ENCODE measurements around the gene UFSP1. TPM values are rescaled to one million over a fixed set of nuclear protein-coding genes. Genes with fewer than 3 reads are reported as not detected.
A peak's percentile ranks its signal among the peaks of the same experiment; 100 is the strongest.
"Not testable (repeated sequence)": the region's sequence is repeated elsewhere in the genome, so short reads cannot be mapped to it uniquely, and the experiment has no call there.

The UFSP1 gene
- polyA plus RNA-seq (2011; rRNA removed) = 1.1 and 2.0 TPM in 2 replicates
- polyA minus RNA-seq (2011; rRNA and poly(A)+ RNA removed) = 1.0 and 1.6 TPM in 2 replicates

- TF ChIP-seq CTCF (IDR thresholded peaks at IDR 0.05; ENCODE audit: insufficient read depth, low read depth, low read length) = no peak
- Histone ChIP-seq H3K36me3 (ENCODE audit: control insufficient read depth, insufficient read depth, low read length) (peaks cover 36% of the 10 kb centered on the region), H3K27me3 (ENCODE audit: control insufficient read depth, insufficient read depth, low read length) (no peaks in the 10 kb centered on the region), H3K4me3 (ENCODE audit: low read depth, low read length) (peak within 1 kb of the TSS; percentile 61)
- ChIA-PET POLR2A (interaction anchor here (0.6 to 1.5 kb wide), 6 partner anchors 14 to 277 kb away, joined by 3 to 16 read pairs (median 10); partner anchors contain the start of genes MOSPD3, POP7, SRRT and TRIP6), CTCF (interaction anchor here (0.6 to 2.0 kb wide), 7 partner anchors 62 to 188 kb away, joined by 3 to 9 read pairs (median 3); partner anchors contain the start of genes EPHB4 and POP7)
- no peak for DNase-seq (ENCODE audit: low read depth)
Measured at GRCh38 chr7:100888988-100889750, at the start of gene UFSP1. TSS of gene UFSP1 (minus strand) at chr7:100889715. CDS start at chr7:100889271, 444 bp downstream.

- H3K4me3 ChIP-seq (ENCODE audit: low read depth, low read length); DNase-seq (ENCODE audit: low read depth); H3K36me3 ChIP-seq (ENCODE audit: control insufficient read depth, insufficient read depth, low read length); POLR2A ChIA-PET; H3K27me3 ChIP-seq (ENCODE audit: control insufficient read depth, insufficient read depth, low read length): not testable (repeated sequence)
- CTCF ChIA-PET = interaction anchor here (0.6 to 1.0 kb wide), 2 partner anchors 122 to 410 kb away, joined by 3 read pairs; no protein-coding TSS in a partner anchor
Measured at GRCh38 chr7:100936167-100936566, 46.7 kb upstream of the UFSP1 start.

GRCh38 chr7:100935381-100935780 lies 45.9 kb upstream of the UFSP1 start:
- CTCF ChIA-PET = interaction anchor here (1.0 kb wide), 1 partner anchor 123 kb away, joined by 3 read pairs; no protein-coding TSS in a partner anchor
- DNase-seq (ENCODE audit: low read depth); POLR2A ChIA-PET; H3K36me3 ChIP-seq (ENCODE audit: control insufficient read depth, insufficient read depth, low read length); H3K4me3 ChIP-seq (ENCODE audit: low read depth, low read length); H3K27me3 ChIP-seq (ENCODE audit: control insufficient read depth, insufficient read depth, low read length): not testable (repeated sequence)

GRCh38 chr7:100933734-100934133 lies 44.2 kb upstream of the UFSP1 start:
- CTCF ChIA-PET = no interaction called here
- no peak overlapping the region for H3K4me3 ChIP-seq (ENCODE audit: low read depth, low read length)
- DNase-seq (ENCODE audit: low read depth) = no peak
- TF ChIP-seq CTCF (IDR thresholded peaks at IDR 0.05; ENCODE audit: insufficient read depth, low read depth, low read length) = no peak
- H3K27me3 ChIP-seq (ENCODE audit: control insufficient read depth, insufficient read depth, low read length) = peaks cover 3% of the 10 kb centered on the region
- POLR2A ChIA-PET = no interaction called here
- H3K36me3 ChIP-seq (ENCODE audit: control insufficient read depth, insufficient read depth, low read length) = no peaks in the 10 kb centered on the region

GRCh38 chr7:100929808-100930174 lies 40.3 kb upstream of the UFSP1 start:
- Histone ChIP-seq H3K36me3 (ENCODE audit: control insufficient read depth, insufficient read depth, low read length) (no peaks in the 10 kb centered on the region), H3K4me3 (ENCODE audit: low read depth, low read length) (no peak overlapping the region), H3K27me3 (ENCODE audit: control insufficient read depth, insufficient read depth, low read length) (peaks cover 3% of the 10 kb centered on the region; the same call in 1 of the 2 replicates)
- no peak for DNase-seq (ENCODE audit: low read depth)
- ChIA-PET POLR2A (no interaction called here), CTCF (no interaction called here)
- TF ChIP-seq CTCF (IDR thresholded peaks at IDR 0.05; ENCODE audit: insufficient read depth, low read depth, low read length) = no peak

- DNase-seq (ENCODE audit: low read depth) = not testable (repeated sequence)
Measured at GRCh38 chr7:100923616-100924015, 34.1 kb upstream of the UFSP1 start.

More at GRCh38 chr7:100923616-100924015, 34.1 kb upstream of the UFSP1 start:
- H3K27me3 ChIP-seq (ENCODE audit: control insufficient read depth, insufficient read depth, low read length); H3K4me3 ChIP-seq (ENCODE audit: low read depth, low read length); POLR2A ChIA-PET; CTCF ChIA-PET; H3K36me3 ChIP-seq (ENCODE audit: control insufficient read depth, insufficient read depth, low read length): not testable (repeated sequence)
